NCI-H774 (cell line): ENCODE results near the gene CADM3.

Experiments used
- DNase-seq: peaks from one replicate; lab custom pipeline; 2025; lab: John Stamatoyannopoulos, UW

The CADM3 gene

DNA sequence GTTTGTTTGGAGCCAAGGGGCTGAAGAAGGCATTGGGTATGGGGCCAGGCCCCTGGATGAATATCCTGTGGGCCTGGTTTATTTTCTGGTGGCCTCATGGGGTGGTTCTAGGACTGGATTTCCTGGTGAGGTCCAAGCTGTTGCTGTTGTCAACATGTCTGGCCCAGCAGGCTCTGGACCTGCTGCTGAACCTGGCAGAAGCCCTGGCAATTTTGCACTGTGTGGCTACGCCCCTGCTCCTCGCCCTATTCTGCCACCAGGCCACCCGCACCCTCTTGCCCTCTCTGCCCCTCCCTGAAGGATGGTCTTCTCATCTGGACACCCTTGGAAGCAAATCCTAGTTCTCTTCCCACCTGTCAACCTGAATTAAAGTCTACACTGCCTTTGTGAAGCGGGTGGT, 34.7 kb downstream of the CADM3 start:
- DNase-seq, result no peak

DNA sequence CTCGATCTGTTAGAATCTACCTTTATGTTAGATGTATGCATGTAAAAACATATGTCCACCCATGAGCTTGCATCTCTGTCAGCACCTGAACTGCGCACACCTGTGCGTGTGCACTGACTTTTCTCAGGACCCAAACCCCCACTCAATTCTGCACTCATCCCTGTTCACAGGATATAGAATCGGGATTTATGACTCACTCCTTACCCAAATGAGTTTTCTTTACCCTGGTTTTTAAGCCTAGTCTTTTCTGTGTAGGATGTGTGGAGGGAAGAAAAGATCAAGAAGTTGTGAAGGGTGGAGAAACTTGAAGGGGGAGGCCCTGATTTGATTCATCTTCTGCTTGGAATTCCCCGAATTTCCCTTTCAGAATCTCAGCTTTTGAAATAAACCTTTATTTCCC, 35.7 kb downstream of the CADM3 start:
- no peak for DNase-seq

DNA sequence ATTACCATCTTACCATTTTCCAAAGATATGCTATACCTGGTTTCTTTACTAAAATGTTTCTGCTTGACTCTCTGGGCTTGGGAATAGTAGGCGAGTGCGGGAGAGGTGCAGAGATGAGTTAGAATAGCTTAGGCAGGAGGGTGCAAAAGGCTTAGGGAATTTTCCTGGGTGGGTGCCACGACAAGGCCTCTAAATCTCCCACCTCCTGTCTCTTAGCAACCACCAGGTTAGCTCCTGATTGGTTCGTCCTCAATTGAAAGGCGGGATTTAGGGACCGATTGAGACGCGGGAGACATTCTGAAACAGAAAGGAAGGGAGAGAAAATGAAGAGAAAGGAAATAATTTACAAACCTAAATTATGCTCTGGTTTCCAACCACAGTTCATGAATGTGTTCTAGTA, 36.4 kb downstream of the CADM3 start:
- DNase-seq, result no peak

DNA sequence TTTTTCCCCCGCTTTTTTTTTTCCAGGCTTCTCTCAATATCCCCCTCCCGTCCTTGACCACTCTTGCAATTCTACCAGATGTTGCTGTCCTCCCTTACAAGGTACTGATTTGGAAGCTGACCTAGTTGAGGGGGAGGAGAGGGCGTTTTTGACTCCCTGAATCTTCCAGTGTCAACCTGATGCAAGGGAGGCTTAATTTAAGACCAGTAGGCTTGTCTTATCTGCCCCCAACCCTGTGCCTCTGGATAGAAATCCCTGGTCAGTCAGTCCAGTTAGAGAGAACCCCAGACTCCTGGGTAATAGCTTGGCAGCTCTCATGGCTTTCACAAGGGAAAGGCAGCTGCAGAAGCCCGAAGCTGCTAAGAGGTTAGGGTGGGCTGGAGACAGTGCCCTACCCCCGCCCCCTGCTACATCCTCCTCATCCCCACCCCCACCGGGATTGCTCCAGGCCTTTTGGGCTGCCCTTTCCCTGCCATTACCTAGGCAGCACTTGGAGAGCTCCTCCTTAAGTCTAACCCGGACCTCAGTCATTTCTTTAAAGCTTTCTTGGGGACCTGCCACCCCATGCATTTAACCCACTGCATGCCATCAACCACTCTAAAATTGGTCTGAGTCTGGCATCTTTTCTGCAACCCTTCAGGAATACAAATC, 36.9 kb downstream of the CADM3 start:
- no peak for DNase-seq

DNA sequence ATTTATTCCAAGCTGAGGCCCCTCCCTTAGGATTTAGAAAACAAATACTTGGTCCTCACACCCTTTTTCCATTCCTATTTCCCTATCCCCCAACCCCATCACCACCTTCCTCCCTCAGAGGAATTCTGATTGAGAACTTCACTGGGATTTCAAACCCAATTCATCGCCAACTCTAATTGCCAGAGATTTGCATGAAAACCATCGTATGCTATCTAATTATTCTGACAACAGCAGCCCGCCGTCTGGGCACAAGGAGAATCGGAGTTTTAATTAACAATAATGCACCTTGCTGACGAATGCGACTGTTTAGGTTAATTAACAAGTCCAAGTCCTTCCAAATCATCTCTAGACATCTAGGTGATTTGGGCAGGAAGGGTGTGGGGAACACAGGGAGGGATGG, 37.6 kb downstream of the CADM3 start:
- no peak for DNase-seq

DNA sequence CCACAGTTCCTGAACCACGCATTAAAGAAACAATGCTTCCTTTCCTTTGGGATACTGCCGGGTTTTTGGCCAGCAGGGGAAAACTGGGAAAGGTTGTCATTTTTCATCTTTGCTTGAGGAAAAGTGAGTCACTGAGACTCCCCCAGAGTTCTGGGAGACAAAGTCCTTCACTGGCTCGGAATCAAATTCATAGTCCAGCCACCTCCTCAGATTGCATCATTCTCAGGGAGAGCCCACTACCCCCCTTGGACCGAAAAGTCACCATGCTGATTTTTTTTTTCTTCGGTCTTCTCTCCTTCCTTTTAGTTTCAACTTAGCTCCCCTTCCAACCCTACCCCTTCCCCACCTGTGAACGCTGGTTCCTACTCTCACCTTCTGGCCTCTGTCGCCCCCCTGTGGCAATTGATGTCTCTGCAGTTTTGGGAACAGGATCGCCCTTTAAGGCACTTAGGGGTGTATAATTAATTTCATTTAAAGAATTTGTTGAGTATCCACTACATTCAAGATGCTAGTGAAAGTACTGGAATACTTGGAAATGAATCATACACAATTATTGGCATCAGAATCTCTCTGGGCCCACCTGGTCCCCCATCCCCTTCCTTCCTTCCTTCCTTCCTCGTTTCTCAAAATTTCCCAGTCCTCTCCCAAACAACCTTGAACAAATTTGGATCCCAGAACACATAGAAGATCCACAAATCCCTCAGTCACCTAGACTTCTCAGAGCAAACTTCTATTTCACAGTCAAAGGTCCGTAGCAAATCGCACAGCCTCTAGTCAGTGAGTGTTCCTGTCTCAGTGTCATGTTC, 40.1 kb downstream of the CADM3 start:
- no peak for DNase-seq

DNA sequence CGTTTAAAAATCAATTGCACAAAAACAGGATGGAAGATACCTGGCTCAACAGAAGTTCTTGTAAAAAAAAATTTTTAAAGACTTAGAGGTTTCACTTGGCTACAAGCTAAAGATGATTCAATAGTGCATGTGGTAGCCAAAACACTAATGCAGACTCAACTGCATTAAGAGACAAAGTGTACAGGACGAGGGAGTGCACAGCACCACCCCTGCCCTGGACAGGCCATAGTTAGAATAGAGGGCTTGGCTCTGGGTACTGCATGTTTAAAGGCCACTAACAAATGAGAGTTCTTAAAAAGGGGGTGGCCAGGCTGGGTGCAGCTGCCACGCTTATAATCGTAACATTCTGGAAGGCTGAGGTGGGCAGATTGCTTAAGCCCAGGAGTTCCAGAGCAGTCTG, 41.2 kb downstream of the CADM3 start:
- DNase-seq, result no peak

DNA sequence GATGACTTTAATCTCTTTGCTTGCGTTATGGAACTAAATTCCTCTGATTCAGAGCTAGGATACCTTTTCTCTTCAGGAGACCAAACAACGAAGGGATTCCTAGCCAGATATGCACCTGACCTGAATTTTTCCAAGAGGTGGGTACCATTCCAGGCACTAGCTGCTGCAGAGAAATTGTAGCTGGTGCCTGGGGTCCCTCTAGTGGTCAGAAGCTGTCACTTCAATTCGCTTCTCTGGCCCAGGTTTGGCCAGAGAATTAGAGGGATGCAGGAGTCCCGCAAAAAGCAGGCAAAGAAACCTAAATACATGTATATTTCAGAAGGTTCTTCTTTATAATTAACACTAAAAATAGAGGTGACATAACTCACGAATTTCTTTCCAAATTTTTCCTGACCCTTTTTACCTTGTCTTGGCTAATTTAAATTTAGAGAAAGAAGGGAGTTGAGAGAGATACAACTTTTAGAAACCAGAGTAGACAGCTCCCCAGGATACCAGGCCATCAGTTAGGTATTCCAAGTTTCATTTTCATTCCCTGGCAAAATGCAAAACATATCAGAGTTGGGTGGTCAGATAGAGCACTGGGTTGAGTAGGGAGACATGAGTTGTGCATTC, 42.8 kb downstream of the CADM3 start:
- DNase-seq, result no peak

DNA sequence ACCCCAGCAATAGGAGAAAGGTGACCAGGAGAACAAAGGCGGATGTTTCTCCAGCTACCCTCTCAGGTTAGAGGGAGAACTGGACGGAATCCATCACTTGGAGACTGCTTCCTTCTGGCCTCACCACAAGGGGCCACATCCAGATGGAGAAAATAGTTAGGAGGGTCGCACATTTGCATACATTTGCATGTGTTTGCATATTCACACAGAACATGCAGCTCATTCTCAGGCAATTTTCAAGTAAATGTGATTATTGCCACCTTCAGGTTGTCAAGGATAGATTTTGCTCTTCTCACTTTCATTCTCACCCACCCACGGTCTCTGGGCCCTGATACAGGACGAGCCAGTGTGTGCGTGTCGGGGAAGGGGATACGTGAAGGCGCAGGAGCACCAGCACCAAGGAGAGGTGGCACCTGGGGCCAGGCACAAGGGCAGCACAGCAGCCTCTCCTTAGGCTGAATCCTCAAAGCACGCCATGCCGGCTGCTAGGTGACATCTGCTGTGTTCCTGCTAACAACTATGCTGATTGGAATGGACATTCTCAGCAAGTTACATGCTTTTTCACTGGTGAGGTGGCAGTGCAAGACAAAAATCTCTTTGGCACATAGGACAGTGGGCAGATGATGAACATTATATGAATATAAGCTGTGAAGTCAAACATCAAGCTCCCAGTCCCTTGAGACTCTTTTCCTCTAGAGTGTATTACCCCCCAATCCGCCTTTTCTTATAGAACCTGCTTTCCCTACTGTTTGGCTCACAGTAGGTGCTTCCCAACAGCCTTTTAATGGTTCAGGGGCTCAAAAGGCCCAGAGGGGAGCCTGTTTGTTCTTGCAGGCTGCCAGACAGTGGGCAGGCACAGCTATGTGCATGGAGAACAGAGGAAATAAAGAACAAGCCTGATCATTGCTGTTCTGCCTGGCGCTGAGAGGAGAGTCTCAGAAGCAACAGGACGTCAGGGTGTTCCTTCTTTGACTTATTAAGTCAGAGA, 47.5 kb downstream of the CADM3 start:
- DNase-seq, result no peak

DNA sequence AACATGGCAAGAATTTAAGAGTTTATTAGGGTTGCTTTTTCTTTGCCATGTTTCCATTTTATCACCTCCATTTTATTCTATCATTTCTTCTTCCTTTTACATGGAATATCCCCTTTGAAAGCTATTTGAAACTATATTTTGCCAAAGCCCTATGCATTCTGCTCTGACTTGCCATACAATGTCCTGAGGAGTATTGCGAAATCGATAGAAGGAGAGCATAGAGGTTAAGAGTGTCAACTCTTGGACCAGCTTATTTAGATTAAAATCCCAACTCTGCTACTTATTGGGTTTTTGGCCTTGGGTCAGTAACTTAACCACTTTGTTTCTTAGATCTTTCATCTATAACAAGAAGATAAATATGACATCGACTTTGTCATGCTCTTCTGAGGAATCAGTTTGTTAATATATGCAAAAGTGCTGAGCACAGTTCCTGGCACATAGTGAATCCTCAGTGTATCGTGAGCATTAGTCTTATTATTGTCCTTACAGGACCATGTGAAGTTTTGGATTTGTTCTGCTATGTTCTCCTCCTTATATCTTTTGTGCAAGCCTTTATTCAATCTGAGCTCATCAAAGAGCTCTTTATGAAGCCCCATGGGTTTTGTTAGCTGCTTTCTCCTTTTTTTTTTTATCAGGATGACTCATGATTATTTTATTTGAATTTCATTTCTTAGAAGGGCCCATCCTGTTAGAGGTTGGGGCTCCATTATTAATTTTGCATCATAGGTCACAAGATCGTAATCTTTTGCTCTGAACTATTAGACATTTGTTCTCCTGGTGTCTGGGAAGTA, 50.9 kb downstream of the CADM3 start:
- DNase-seq, result no peak

DNA sequence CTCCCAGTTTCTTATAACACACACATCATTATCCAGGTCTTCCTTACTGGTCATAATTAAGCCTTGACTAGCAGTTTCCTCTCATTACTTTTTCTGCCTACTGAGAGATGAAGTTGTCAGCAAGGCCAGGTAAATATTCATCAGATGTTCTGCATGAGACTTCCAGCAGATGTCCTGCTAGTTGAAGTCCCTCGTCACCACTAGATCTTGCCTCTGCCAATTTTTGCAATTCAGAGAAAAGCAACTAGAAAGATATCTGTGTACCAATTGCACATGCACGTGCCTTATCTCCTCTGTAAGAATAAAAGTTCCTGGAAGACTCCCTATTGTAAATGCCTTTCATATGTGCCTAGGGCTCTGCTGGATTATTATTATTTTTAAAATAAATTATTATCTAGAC, 51.6 kb downstream of the CADM3 start:
- DNase-seq, result no peak

DNA sequence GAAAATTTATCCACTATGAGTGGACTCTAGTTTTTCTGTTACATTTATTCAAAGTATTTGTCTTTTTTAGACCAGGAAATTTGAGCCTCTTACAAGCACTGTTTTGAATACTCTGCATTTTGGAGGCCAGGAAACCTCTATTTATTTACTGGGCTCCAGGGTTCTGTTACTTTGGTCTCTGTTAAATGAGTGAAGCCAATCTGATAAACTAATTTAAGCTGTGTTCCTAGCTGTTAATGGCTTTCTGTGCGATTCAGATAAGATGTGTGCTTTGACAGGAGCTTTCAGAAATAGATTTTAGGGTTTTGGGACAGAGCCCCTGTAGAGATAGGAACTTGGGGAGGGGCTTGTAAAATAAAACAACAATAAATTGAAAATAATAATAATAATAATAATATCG, 57.1 kb downstream of the CADM3 start:
- no peak for DNase-seq

DNA sequence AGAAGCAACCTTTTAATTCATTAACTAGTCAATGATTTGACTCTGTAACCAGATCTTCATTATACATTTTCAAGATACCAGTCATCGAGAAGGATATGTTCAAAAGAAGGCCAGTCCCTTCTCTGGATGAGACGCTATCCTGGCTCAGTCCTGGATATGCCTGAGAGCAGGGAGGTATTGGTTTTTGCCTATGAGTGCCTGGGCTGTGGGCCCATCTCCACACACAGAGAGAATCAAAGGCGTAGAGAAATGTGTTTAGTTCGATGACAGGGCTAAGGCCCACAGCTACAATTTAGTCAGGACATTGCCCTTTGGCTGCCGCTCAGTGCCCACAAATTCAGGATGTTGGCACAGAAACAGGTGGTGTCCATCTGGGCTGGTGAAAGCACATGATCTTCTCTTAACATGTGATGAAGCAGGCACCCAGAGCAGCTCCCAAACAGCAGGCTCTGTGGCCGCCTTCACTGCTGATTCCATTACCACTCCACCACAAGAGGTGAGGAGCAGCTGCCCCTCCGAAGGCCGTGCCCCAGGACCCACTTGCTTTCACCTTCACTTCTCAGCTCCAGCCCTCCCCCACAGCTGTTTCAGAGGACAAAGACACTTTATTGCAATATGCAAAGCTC, 58.0 kb downstream of the CADM3 start:
- no peak for DNase-seq

DNA sequence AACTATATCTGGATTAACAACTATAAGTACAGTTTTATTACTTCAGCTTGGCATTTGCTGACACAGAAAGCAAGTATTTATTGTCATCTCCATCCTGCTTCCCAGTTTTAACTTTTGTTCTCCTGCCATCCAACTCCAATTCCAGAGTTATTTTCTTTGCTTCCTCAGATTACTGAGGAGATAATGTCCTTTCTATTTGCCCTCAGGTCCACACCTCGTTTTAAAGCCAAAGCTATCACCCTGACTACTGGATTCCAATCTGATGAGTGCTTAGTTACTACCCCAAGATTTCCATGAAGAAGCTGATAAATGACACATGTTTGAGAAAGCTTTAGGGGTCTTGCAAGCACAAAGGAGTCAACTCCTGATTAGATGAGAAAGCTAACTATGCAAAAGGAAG, 58.5 kb downstream of the CADM3 start:
- no peak for DNase-seq

DNA sequence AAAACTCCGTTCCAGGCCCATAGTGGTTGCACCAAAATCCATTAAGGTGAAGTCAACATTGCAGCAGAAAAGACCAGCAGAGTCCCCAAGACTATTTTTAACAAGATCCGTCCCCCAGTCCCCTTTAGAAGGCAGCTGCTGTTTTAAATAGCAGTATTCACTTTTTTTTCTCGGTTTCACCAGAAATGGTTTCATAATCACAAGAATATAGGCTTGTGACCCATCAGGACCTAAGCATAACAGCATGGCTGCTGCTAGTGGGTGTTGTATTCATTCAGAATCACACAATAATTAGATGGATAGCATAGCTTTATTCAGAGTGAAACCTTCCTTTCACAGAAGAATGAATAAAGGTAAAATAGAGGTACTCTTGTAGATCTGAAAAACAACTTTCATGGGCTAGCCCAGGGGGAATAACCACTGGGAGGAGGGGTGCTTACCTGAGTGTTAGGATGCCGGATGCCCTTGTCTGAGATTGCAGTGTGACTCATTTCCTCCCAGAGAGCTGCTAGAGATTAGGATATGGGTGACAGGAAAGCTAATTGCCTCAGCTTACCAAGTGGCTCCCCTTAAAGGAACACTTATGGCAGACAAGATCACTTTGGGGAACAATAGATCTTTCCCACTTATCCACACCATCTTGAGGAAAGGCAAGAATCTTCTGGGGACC, 68.3 kb downstream of the CADM3 start:
- DNase-seq, result no peak

DNA sequence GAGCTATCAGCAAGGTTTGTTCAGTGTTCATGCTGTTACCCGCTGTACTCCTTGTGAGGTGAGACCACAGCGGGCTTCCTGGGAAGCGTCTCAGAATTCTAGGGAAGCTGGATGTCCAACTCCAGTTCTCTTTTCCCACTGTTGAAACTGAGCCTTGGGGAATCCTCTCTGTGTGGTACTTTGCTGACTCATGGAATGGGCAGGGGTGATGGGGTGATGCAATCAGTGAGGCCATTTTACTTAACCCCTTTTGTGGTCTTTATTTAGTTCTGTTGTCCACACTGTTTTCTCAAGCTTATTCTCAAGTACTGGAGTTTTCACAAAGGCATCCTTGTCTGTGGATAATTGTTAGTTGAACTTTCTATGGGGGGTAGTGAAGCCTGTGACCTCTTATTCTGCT, 75.9 kb downstream of the CADM3 start:
- no peak for DNase-seq

DNA sequence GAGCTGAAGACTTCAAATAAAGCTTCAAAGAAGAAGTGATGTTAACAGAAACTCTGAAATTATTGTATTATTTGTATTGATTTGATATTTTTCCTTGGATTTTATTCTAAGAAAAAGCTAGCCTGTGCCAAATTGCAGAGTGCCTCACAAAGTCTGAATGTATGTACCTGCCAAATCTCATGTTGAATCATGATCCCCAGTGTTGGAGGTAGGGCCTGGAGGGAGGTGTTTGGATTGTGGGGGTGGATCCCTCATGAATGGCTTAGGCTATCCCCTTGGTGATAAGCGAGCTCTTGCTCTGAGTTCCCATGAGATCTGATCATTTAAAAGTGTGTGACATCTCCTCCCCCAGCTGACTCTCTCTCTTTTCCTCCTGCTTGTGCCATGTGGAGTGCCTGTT, 76.9 kb downstream of the CADM3 start:
- DNase-seq, result no peak

DNA sequence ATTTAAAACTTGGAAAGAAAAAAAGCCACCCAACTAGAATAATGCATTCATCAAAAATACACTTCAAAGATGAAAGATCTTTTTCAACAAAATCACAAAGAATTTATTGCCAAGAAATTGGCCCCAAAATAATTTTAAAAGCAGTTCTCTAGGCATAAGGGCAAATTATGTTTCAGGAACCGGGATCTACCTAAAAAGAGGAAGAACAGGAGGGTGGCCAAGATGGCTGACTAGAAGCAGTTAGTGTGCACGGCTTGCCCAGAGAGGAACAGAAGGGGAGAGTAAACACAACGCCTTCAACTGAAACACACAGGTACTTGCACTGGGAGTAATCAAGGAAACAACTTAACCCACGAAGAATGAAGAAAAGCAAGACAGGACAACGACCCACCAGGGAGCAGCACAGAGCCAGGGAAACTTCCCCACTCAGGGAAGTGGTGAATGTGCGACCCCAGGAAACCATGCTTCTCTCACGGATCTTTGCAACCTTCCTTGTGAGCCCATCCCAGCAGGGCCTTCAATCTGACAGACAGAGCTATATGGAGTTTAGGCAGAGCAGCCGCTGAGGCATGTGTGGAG, 79.3 kb downstream of the CADM3 start:
- DNase-seq, result no peak
